Measurements from ENCODE around the gene PDE1A.
A peak's percentile ranks its signal among the peaks of the same experiment; 100 is the strongest.

The PDE1A gene

DNA sequence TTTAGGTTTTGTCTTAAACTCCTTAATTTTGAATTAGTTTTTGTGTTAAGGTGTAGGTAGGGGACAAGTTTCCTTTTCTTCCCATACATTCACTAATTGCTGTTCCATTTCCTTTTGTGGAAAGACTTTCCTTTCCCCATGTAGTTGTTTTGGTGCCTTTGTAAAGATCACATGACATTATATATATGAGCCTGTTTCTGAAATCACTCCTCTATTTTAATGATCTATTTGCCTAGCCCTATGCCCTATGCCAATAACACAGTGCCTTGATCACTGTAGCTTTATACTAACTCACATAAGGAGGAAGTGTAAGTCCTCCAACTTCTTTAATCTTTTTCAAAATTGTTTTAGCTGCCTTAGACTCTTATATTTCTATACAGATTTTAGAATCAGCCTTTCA, 229.3 kb downstream of the PDE1A start:
- no peak overlapping the region for H3K4me3 ChIP-seq (ENCODE audit: low read depth, low read length)
- TF ChIP-seq, protein P1, sequence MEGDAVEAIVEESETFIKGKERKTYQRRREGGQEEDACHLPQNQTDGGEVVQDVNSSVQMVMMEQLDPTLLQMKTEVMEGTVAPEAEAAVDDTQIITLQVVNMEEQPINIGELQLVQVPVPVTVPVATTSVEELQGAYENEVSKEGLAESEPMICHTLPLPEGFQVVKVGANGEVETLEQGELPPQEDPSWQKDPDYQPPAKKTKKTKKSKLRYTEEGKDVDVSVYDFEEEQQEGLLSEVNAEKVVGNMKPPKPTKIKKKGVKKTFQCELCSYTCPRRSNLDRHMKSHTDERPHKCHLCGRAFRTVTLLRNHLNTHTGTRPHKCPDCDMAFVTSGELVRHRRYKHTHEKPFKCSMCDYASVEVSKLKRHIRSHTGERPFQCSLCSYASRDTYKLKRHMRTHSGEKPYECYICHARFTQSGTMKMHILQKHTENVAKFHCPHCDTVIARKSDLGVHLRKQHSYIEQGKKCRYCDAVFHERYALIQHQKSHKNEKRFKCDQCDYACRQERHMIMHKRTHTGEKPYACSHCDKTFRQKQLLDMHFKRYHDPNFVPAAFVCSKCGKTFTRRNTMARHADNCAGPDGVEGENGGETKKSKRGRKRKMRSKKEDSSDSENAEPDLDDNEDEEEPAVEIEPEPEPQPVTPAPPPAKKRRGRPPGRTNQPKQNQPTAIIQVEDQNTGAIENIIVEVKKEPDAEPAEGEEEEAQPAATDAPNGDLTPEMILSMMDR (IDR thresholded peaks at IDR 0.05; ENCODE audit: low read depth, low read length): no peak
- DNase-seq (ENCODE audit: low read depth, low spot score): no peak
- in situ Hi-C loops (cut with HindIII; ENCODE audit: low sequenced_read_pairs): no loop called here

DNA sequence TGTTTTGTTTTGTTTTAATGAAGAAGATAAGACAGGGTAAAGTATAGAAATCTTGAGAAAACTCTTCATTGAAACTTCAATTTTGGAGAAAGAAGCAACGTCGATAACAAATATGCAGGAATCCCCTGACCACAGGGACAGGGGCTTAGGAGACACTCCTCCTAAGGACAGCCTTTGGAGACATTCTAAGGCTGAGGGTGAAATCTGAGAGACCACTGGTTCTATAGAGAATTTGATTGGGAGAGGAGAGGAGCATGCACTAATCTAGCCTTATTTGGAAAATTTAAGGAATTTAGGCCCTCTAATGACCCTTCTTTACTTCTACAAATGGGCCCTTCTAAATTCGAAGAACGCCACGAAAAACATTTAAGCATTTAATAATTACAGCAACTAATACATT, 233.5 kb downstream of the PDE1A start:
- TF ChIP-seq, protein P1 (IDR thresholded peaks at IDR 0.05; ENCODE audit: low read depth, low read length): no peak
- in situ Hi-C loops (cut with HindIII; ENCODE audit: low sequenced_read_pairs): no loop called here
- no peak overlapping the region for H3K4me3 ChIP-seq (ENCODE audit: low read depth, low read length)
- no peak for DNase-seq (ENCODE audit: low read depth, low spot score)

DNA sequence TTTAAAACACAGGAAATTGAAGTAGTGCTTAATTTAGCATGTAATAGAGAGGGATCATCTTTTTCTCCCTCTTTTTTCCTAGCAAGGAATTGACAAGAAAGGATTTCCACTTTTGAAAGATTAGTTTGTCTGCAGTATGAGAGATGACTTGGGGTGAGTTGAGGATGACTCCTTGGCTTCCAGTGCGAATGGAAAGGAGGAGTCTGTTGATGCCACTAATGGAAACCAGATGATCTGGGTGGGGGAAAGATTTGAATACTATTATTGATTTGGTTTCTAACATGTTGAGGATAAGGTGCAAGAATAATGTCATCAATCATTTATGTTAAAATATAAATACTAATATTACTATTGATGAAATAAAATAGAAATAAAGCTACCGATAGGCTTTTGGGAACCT, 235.8 kb downstream of the PDE1A start:
- DNase-seq (ENCODE audit: low read depth, low spot score): no peak
- in situ Hi-C loops (cut with HindIII; ENCODE audit: low sequenced_read_pairs): no loop called here
- H3K4me3 ChIP-seq (ENCODE audit: low read depth, low read length): no peak overlapping the region
- TF ChIP-seq, protein P1 (IDR thresholded peaks at IDR 0.05; ENCODE audit: low read depth, low read length): no peak

DNA sequence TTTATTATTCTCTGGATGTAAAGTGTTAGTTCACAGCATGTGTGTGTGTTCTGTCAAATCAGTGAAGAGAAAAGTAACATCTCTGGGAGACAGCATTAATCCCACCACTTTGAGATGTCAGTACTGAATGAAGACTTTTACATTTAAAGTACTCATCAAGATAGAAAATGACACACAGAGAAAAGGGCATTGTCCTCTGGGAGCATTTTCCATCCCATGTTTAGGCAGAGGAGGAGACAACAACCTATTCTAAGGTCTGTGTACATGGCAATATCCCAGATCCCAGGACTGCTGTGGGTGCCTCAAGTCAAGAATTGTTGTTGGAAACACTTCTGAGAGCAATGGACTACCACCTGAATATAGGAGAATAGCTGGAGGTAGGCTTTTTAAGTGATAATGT, 239.7 kb downstream of the PDE1A start:
- TF ChIP-seq, protein P1 (IDR thresholded peaks at IDR 0.05; ENCODE audit: low read depth, low read length): no peak
- no peak overlapping the region for H3K4me3 ChIP-seq (ENCODE audit: low read depth, low read length)
- in situ Hi-C loops (cut with HindIII; ENCODE audit: low sequenced_read_pairs): no loop called here
- no peak for DNase-seq (ENCODE audit: low read depth, low spot score)

DNA sequence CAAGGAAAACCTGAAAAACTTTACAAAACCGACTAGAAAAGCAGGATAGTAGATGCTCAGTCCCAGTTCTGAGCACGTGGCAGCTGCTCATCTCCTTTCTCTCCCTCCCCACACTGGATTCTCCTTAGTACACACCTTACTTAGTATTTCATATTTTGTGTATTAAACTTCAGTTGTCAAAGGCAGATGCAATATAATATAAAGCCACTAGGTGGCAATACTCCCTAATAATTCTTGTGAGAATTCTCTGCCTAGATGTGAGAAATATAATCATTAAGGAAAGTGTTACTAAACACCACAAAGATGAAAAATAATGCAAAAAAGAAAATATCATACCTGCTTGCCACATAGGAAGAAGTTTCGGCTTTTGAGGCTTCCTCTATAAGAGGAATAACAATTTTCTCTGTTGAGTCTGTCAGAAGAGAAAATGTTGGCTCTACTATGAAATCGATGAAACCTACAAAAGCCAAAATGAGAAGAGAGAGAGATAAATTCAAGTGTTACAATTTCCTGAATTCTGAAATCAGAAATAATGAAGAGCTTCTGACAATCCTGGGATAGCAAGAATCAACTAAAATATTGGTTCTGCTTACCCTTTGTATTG, 240.6 kb downstream of the PDE1A start:
- in situ Hi-C loops (cut with HindIII; ENCODE audit: low sequenced_read_pairs): no loop called here
- peak; percentile 63 for DNase-seq (ENCODE audit: low read depth, low spot score)
- TF ChIP-seq, protein P1 (IDR thresholded peaks at IDR 0.05; ENCODE audit: low read depth, low read length): peak; percentile 48
- H3K4me3 ChIP-seq (ENCODE audit: low read depth, low read length): no peak overlapping the region

DNA sequence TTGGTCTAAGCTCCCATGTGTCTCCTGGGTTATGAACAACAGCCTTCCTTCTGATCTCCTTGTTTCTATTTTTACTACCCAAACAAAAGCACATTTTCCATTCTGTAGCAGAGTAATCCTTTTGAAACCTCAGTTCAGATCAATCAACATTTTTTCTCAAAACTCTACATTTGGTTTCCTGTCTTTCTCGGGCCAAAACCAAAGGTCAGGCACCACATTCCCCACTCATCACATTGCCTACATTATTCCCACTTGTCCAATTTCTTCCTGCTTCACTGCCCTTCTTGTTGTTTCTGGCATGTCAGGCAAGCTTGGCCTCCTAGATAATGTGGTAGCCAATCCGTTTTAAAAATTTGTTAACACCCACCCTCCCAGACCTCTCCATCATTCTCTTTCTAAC, 244.4 kb downstream of the PDE1A start:
- H3K4me3 ChIP-seq (ENCODE audit: low read depth, low read length): no peak overlapping the region
- DNase-seq (ENCODE audit: low read depth, low spot score): peak; percentile 68
- in situ Hi-C loops (cut with HindIII; ENCODE audit: low sequenced_read_pairs): no loop called here
- TF ChIP-seq, protein P1 (IDR thresholded peaks at IDR 0.05; ENCODE audit: low read depth, low read length): no peak

DNA sequence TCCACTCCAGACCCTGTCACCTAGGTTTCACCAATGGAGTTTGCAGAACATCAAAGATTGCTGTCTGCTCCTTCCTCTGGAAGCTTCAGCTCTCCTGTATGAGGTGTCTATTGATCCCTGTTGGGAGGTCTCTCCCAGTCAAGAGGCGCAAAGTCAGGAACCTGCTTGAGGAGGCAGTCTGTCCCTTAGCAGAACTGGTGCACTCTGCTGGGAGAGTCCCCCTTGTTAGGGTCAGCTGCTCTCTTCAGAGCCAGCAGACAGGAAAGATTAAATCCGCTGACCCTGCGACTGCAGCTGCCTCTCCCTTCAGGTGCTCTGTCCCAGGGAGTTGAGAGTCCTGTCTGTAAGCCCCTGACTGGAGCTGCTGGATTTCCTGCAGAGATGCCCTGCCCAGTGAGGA, 245.5 kb downstream of the PDE1A start:
- in situ Hi-C loops (cut with HindIII; ENCODE audit: low sequenced_read_pairs): no loop called here
- TF ChIP-seq, protein P1 (IDR thresholded peaks at IDR 0.05; ENCODE audit: low read depth, low read length): no peak
- DNase-seq (ENCODE audit: low read depth, low spot score): no peak
- H3K4me3 ChIP-seq (ENCODE audit: low read depth, low read length): no peak overlapping the region

Data from astrocyte of the spinal cord (primary cell).